GM12865 (cell line): Measurements from ENCODE around the gene SNRPA1.

ENCODE experiments used
- DNase-seq: peaks from one replicate; pipeline ENCODE4 v3.0.0; 2010; ENCODE audit warnings: low read depth
- H3K4me3 ChIP-seq: 2 replicates; pipeline ENCODE4 v1.5.1; 2011; ENCODE audit warnings: mild to moderate bottlenecking, low read depth, low read length, control low read depth
- TF ChIP-seq, protein P1 (sequence below): IDR thresholded peaks from 2 replicates; pipeline ENCODE4 v1.5.1; 2011; ENCODE audit warnings: low read length, control low read depth, low read depth, inconsistent platforms; ENCODE audit not compliant: insufficient read depth; ENCODE audit errors: missing control alignments

The SNRPA1 gene

DNA sequence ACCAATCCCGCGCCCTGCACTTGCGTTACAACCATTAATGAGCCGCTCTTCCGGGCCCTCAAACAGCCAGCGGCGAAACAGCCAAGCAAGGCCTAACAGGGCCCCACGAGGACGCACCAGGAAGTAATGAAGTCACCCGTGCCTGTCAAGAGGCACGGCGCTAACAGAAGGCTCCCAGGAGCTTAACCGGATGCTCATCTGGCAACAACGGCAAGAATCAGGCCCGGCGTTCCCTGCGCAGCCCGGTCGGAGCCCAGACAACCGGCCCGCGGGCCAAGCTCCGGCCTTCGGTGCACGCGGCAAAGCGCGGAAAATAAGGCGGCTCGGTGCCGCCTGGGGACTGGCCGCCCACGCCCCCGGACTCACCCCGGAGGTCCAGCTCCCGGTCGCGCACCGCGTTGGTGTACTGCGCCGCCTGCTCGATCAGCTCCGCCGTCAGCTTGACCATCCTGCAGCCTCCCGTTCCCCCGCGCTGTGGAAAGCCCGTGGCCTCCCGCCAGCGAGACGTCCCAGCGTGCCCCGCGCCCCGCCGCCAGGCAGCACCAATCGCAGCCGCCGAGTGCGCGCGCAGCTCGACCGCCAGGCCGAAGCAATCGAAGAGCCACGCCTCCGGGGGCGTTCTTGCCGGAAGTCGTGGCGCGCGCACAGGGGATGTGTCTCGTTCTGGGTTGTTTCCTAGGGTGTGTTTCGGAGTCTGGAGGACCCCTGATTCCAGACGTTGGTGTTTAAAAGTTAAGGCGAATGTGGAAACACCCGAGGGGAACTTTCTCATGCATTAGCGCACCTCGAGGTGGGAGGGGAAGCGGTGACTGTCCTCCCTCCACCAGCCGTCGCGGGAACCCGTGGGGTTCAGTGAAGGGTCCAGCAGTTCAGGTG lies at the start of gene SNRPA1:
SNRPA1 (minus strand) TSS at position 518 of the 876 bp plus-strand sequence; CDS start at position 448, 70 bp downstream.
- DNase-seq: peak; percentile 98
- TF ChIP-seq, protein P1, sequence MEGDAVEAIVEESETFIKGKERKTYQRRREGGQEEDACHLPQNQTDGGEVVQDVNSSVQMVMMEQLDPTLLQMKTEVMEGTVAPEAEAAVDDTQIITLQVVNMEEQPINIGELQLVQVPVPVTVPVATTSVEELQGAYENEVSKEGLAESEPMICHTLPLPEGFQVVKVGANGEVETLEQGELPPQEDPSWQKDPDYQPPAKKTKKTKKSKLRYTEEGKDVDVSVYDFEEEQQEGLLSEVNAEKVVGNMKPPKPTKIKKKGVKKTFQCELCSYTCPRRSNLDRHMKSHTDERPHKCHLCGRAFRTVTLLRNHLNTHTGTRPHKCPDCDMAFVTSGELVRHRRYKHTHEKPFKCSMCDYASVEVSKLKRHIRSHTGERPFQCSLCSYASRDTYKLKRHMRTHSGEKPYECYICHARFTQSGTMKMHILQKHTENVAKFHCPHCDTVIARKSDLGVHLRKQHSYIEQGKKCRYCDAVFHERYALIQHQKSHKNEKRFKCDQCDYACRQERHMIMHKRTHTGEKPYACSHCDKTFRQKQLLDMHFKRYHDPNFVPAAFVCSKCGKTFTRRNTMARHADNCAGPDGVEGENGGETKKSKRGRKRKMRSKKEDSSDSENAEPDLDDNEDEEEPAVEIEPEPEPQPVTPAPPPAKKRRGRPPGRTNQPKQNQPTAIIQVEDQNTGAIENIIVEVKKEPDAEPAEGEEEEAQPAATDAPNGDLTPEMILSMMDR: no peak
- peak within 1 kb of the TSS; percentile 100 for H3K4me3 ChIP-seq

DNA sequence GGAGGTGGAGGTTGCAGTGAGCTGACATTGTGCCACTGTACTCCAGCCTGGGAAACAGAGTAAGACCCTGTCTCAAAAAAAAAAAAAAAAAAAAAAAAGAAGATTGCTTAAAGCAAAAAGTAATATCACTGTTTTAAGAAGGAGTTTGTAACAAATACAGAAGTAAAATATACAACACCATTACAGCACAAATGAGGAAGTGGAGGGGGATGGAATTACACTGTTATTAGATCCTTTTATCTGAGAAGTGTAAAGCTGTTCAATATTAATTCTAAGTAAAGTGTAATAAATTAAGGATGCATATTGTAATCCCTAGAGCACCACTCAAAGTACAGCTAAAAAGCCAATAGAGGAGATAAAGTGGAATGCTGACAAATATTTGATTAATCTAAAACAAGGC lies 47.0 kb upstream of the SNRPA1 start:
- TF ChIP-seq, protein P1: no peak
- H3K4me3 ChIP-seq: no peak overlapping the region
- no peak for DNase-seq

DNA sequence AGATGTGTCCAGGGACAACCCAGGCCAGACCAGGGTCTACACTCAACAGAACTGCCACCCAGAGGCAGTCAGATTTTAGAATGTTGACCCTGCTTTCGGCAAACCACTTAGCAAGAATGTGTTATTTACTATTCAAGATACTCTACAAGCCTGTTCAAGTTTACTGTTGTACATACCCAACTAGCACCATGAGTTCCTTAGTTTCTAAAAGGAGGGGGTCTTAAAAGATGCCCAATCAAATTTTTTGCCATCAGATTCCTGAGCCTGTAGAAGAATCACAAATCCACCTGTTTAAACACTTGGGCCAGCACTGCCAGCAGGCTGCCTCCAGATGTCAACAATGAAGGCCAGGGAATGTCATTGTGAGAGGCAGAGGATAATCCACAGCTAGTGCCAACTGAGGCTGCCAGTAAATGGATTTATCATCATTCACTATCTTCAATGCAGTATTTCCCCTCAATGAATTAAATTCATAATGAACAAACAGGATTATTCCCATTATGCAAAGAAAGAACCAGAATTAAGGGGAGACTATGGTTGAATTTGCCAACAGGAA lies 43.5 kb upstream of the SNRPA1 start:
- DNase-seq: no peak
- TF ChIP-seq, protein P1: no peak
- no peak overlapping the region for H3K4me3 ChIP-seq

DNA sequence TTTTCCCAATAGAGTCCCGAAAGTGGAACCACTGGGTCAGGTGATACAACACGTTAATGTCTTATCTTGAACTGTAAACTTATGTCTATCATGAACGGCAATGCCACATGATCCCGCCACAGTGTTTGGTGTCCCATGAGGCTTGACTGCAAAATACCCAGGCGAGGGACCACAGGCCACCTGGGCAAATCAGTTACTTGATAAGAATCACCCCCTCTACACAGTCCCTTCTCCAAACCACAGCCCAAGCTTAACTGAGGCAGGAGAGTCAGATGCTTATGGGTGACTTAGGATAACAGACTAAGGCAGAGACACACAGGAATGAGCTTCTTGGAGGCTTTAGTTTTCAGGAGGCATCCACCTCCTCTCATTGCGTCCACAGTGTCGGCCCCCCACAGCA lies 42.9 kb upstream of the SNRPA1 start:
- no peak for DNase-seq
- no peak overlapping the region for H3K4me3 ChIP-seq
- TF ChIP-seq, protein P1: no peak

DNA sequence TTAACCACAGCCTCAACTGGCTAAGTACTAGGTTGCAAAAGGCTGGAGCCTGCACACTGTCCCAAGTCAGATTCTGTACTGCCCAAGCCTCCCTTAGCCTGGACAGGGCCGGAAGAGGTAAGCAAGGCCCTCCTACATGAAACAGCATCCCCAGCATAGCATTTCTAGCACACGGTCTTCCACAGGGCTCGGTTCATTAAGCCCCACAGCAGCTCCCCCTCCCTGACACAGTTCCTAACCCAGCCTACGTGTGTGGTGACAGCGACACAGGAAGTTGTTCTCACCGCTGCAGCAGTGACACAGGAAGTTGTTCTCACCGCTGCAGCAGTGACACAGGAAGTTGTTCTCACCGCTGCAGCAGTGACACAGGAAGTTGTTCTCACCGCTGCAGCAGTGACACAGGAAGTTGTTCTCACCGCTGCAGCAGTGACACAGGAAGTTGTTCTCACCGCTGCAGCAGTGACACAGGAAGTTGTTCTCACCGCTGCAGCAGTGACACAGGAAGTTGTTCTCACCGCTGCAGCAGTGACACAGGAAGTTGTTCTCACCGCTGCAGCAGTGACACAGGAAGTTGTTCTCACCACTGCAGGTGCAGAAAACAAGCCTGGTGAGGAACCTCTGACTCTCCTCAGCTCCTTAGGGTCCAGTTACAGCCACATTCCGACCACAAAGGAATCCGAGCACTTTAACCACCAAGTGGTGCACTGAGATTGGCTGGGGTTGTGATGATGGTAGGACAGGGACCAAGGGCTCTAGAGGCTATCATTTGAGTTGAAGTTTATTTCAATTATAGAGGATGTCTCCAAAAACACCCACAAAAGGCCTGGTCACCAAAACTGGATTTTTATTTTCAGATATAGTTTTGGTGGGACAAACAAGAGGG lies 39.1 kb upstream of the SNRPA1 start:
- H3K4me3 ChIP-seq: peak overlapping the region; percentile 24; the same call in 1 of the 2 replicates
- DNase-seq: peak; percentile 37

DNA sequence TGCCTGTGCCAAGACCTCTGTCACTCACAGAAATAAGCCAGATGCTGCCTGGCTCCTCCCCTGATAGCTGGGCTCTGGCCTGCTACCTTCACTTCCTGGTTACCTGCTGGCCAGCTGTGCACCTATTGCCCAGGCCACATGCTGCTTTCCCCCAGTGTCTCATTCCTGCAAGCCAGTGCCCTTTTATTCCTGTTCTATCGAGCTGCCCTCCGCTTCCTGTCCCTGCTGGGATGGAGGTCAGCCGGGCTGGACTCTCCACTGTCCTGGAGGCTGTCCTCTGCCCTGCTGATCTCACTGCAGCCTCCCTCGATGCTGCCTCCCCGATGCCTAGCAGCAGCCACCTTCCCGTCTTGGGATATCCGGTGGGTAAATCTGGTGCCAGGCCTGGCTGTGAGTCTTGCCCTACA lies 37.0 kb upstream of the SNRPA1 start:
- DNase-seq: no peak
- TF ChIP-seq, protein P1: no peak

More for the DNA sequence above, 37.0 kb upstream of the SNRPA1 start:
- H3K4me3 ChIP-seq: no peak overlapping the region
